GM10248 (cell line): ENCODE measurements around the gene TACC2.
"Not testable (repeated sequence)": the region's sequence is repeated elsewhere in the genome, so short reads cannot be mapped to it uniquely, and the experiment has no call there.

Experiments used
- CTCF ChIA-PET: fragments of 300-600 bp; sonication (Branson Sonifier 250); formaldehyde crosslinking; extraction: SDS; loops from one replicate; lab custom pipeline; 2021; ENCODE audit warnings: antibody characterized with exemption; lab: Yijun Ruan, JAX
- POLR2A ChIA-PET: fragments of 350-650 bp; sonication (Branson Sonifier 250); formaldehyde crosslinking; extraction: SDS; loops from one replicate; lab custom pipeline; 2020; ENCODE audit warnings: antibody characterized with exemption; lab: Yijun Ruan, JAX
- DNase-seq: peaks from one replicate; pipeline ENCODE4 v3.0.0; 2012; ENCODE audit errors: extremely low spot score
- TF ChIP-seq, protein P1 (sequence below): IDR thresholded peaks from 2 replicates; pipeline ENCODE4 v1.5.1; 2012; ENCODE audit warnings: mild to moderate bottlenecking, low read depth; ENCODE audit errors: extremely low read depth, missing control alignments, control extremely low read depth

TACC2 gene

DNA sequence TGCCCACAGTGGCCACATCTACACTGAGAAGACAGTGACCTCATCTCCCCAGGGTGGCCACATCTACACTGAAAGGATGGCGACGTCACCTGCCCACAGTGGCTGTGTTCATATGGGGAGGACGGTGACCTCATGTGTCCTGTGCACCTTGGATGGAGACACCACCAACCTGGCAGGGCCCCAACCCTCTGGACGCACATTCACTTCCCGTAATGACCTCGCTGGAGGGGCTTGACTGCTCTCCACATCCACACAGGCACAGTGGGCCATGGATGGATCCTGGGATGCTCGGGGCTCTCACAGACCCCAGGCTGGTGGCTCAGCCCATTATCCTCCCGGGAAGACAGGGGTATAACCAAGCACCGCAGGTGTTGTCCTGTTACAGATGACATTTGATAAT is 212.4 kb downstream of the TACC2 start:
- no peak for DNase-seq
- TF ChIP-seq, protein P1, sequence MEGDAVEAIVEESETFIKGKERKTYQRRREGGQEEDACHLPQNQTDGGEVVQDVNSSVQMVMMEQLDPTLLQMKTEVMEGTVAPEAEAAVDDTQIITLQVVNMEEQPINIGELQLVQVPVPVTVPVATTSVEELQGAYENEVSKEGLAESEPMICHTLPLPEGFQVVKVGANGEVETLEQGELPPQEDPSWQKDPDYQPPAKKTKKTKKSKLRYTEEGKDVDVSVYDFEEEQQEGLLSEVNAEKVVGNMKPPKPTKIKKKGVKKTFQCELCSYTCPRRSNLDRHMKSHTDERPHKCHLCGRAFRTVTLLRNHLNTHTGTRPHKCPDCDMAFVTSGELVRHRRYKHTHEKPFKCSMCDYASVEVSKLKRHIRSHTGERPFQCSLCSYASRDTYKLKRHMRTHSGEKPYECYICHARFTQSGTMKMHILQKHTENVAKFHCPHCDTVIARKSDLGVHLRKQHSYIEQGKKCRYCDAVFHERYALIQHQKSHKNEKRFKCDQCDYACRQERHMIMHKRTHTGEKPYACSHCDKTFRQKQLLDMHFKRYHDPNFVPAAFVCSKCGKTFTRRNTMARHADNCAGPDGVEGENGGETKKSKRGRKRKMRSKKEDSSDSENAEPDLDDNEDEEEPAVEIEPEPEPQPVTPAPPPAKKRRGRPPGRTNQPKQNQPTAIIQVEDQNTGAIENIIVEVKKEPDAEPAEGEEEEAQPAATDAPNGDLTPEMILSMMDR, result no peak
- ChIA-PET POLR2A (no interaction called here), CTCF (no interaction called here)

DNA sequence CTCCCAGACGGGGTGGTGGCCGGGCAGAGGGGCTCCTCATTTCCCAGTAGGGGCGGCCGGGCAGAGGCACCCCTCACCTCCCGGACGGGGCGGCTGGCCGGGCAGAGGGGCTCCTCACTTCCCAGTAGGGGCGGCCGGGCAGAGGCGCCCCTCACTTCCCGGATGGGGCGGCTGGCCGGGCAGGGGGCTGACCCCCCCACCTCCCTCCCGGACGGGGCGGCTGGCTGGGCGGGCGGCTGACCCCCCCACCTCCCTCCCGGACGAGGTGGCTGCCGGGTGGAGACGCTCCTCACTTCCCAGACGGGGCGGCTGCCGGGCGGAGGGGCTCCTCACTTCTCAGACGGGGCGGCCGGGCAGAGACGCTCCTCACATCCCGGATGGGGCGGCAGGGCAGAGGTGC is 214.2 kb downstream of the TACC2 start:
- CTCF ChIA-PET, DNase-seq, POLR2A ChIA-PET: not testable (repeated sequence)

DNA sequence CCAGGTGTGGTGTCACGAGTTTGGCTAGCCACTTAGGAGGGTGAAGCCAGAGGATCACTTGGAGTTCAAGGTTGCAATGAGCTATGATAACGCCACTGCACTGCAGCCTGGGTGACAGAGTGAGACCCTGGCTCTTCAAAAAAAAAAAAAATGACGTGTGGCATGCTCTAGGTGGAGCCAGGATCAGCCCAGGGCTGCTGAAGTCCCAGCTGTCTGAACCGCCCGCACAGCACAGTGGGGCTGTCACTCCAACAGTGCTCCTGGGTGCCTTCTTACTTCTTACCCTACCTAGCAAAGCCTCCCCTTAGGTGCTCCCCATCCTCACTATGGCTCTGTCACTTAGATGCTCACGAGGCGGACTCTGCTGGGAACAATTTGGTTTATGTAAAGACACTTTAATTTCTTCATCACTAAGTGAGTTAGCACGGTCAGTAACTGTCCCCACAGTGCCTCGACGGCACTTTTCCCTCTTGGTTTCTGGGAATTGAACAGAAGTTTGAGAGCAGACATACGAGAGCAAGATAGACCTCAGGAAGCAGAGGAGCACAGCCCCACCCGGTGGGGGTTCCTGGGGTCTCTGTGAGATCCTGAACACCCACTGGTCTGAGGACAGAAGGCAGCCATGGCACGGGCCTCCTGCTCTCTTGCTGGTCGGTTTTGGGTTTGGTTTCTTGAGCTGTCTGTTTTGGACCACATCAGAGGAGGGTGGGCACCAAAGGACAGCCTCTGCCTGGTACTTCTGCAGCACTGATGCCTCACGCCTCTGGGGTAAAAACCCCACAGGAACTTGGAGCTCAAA is 215.9 kb downstream of the TACC2 start:
- POLR2A ChIA-PET, result no interaction called here
- TF ChIP-seq, protein P1, result no peak
- CTCF ChIA-PET, result interaction anchor here (1.2 kb wide), 1 partner anchor 9 kb away, joined by 4 read pairs; no protein-coding TSS in a partner anchor

DNA sequence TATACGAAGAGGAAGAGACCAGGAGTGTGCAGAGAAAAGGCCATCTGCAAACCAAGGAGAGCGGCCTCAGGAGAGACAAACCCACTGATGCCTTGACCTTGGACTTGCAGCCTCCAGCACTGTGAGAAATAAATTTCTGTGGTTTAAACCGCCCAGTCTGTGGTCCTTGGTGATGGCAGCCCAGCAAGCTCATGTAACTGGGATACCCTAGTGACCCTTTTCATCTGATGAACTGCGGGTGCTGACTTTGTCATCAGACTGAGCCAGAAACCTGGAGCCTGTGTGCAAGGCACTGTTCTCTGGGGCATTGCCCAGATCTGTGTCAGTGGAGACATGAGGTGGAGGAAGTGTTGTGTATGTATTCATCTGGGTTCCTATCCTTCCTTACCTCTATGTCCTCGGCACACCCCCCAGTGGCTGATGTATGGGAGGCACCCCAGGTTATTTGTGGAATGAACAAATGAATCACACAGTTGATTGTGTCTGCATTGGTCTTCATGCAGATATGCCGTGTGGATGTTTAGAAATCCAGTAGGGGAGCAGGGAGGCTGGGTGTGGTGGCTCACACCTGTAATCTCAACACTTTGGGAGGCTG is 217.6 kb downstream of the TACC2 start:
- ChIA-PET POLR2A (no interaction called here), CTCF (no interaction called here)
- TF ChIP-seq, protein P1, result no peak
- DNase-seq, result no peak

More for the DNA sequence above, 215.9 kb downstream of the TACC2 start:
- no peak for DNase-seq

DNA sequence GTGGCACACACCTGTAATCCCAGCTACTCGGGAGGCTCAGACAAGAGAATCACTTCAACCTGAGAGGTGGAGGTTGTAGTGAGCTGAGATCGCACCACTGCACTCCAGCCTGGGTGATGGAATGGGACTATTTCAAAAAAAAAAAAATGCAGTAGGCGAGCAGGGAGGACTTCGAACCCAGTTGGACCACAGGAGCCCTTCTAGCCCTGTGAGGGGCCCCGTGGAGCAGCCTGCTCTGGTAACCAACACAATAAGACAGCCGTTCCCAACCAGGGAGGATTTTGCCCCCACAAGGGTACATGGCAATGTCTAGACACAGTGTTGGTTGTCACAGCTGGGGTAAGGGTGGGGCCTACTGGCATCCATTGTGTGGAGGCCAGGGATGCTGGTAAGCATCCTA is 218.2 kb downstream of the TACC2 start:
- TF ChIP-seq, protein P1, result no peak
- POLR2A ChIA-PET, result no interaction called here
- CTCF ChIA-PET, result interaction anchor here (1.1 to 1.2 kb wide), 2 partner anchors 51 to 63 kb away, joined by 3 read pairs; no protein-coding TSS in a partner anchor
- no peak for DNase-seq

DNA sequence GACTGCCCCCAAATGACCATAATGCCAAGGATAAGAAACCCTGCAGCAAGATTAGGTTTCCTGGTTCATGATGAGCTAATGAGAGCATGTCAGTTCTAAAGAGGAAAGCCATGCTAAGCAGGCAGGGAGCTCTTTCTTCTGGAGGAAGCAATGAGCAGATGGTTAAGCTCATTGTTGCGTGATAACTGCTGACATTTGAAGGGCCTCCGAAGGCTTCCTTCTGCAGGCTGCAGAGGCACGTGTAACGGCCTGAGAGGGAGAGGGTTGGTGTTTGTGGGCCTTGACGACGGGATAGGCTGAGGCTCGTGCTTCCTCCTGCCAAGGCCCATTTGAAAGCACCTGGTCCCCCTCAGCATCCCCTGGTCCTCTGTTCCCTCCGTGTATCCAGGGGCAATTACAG is 218.6 kb downstream of the TACC2 start:
- ChIA-PET CTCF (interaction anchor here (1.1 to 1.2 kb wide), 3 partner anchors 18 to 62 kb away, joined by 3 read pairs; no protein-coding TSS in a partner anchor), POLR2A (no interaction called here)
- DNase-seq, result no peak
- TF ChIP-seq, protein P1, result no peak
